NCI-H2107 treated with DMSO at 0.1 percent for 48 hours (cell line): ENCODE data around the gene POU3F1.

Experiments
- DNase-seq: peaks from one replicate; lab custom pipeline; 2025; ENCODE audit not compliant: unreplicated experiment; lab: John Stamatoyannopoulos, UW

POU3F1 gene

DNA sequence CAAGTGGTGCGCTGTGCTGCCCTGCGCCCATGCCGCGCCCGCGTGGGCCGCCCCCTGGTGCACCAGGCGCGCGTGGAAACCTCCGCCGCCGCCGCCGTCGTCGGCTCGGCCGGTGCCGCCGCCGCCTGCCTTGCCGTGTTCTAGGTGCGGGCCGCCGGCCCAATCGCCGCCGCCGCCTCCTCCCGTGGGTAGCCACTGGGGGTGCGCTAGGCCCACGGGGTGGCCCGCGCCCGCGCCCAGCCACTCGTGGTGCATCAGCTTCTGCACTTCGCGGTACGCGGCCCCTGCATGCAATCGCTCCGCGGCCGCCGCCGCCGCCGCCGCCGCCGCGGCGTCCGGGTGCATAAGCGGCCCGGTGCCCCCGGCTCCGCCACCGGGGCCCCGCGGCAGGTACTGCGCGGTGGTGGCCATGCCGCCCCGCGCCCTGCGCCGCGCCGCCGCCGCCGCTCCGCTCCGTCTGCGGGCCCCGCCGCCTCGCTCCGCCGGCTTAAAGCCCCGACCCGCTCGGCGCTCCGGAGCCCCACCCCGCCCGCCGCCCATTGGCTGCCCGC, at the start of gene POU3F1:
TSS of gene POU3F1 (minus strand) at position 461 of the 551 bp plus-strand sequence. CDS start at position 411, 50 bp downstream.
- DNase-seq, result no peak

DNA sequence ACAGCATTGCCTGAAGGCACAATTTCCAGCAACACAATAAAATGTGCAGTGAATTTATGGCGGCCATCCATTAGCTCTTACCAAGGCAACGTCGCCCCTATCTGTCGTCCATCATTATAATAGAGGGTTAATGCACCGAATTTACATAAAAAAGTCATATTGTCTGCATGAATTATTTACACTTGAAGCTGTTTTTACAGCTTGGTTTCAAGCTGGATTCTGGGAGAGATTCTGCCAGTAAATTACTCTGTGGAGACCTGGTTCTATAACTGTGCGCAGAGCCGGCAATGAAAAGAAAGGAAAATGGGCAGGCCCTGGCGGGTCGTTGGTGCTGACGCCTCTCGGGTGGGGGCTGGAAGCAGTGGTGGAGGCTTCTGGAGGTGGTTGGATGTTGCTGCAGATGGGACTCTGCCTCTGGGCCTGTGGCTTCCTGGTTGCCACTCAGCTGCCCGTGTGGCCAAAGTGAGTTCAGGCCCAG, 48.9 kb upstream of the POU3F1 start:
- no peak for DNase-seq

DNA sequence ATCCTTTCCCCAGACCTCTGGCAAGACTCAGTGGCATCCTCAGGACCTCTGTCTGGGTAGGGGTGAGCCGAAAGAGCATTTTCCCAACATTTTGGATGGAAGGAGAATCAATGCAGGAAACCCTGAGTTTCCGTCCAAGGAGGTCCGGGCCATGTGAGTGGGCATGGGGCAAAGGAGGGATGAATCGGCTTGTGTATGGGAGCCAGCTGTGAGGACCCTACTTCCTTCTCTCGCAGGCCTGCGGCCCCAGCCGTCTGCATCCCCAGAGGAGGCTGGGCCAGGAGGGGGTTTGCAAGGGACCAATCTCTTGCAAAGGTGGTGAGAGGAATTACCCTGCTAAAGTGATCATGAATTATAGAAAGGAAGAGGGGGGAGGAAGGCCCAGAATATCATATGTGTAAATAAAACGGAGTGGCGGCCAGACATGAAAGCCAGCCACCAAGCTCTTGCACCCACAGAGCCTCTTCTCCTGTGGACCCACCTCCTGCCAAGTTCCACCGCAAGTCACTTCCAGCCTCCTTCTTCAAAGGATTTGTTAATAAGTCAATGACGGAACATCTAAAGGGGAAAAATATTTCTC, 48.2 kb upstream of the POU3F1 start:
- no peak for DNase-seq

DNA sequence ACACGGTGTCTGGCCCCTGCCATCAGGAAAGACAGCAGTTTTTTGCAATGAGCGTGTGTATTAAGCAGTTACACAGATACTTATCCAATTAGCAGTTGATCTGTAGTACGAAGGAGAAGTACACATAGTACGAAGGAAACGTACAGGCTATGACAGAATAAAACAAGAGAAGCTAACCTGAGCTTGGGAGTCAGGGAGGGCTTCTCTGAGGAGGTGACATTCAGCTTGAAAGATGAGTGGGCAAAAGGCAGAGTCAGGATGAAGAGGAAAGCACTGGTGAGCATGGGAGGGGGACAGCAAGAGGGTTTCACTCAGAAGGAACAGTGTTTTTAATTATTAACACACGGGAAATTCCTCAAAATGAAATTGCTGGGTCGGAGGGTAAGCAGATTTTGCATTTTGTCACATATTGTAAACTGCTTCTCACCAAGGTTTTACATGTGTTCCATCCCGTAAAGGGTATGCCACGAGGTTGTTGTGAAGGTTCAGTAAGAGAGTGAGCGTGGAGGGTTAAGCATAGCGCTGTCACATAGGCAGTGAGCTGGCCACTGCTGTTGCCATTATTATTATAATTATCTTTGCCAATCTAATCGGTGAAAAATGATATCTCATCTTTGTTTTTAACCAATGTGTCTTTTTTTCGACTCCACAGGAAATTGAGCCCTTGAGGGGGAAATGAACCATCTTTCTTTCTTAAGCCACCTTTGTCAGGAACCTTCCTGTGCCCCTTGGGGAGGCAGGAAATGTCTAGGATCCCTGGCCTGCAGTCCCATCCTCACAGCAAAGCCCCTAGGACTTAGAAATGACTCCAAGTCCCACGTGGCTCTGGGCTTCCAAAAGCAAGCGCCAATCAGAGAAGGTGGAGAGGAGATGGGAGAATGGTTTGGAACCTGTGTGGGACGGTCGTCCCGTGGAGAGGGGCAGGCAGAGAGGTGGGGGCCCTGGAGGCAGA, 47.3 kb upstream of the POU3F1 start:
- no peak for DNase-seq

DNA sequence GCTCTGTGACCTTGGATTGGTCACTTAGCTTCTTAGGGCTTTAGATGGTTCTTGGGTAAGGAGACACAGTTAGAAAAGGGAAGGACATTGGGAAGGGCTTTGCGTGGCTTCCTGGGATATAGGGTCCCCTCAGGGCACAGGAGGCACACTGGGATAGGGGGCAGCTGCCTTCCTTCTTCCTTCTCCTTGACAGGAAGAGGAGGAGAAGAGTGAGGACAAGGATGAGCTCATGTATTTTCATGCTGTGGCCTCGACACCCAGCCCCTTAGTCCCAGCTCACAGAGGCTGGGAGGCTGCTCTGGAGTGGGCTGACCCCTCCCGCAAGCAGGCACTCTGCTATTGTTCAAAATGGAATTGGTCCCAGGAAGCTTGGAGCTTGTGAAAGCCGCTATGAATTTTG, 45.7 kb upstream of the POU3F1 start:
- no peak for DNase-seq

DNA sequence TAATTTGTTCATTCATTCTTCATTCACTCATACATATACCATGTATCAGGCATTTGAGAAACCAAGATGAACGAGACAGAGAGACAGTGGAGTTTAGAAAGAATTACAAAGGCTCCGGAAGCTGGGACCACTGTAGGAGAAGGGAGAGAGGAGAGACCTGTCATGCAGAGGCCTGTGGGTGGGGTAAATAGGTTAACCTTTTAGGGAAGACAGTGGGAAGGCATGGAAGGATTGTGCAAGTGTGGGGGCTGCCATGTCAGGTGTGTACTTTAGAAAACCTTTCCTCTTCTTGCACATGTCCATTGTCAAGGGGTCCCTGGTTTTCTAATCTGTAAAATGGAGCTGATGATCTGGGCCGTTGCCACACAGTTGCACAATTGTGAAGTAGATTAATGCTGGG, 44.2 kb upstream of the POU3F1 start:
- no peak for DNase-seq

DNA sequence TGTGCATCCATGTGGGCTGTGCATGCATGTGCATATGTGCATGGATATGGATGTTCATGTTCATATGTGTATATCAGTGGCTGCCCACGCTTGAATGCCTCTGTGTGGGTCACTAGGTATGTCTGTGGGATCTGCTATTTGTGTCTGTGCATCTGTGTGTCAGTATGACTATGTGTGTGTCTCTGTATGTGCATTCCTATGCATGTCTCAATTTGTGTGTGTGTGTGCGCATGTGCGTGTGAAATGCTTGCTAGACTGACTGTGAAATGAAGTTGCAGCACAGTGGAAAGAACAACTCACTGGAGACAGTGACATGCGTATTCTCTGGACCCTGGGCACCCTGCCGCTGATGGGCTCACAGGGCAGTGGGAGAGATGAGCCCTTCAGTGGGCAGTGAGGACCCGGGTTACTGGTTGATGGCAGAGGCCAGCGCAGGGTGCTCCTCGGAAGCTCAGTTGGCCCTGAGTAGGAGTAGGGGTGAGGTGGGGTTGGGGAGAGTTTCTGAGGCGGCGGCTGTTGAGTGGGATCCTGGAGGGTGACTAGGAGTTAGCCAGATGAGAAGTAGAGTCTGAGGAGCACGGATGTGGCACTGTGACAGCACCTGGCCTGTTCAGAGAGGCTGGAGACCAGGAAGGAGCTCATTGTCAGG, 43.2 kb upstream of the POU3F1 start:
- no peak for DNase-seq

DNA sequence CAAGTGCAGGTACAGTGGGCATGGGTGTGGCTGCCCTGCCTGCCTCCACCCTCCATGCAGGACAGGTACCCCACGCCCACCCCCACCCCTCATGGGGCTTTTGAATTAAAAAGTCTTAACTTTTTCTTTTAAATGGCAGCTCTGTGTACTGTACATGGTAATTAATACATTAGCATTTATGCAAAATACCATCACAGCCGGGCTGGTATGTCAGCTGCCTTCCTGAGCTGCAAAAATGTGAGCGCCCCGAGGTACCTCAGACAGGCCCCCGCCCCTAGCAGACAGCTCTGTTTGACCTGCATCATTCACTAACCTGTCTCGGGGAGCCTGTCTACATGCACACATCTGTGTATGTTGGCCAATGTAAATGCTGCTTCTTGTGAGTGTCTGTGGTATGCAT, 42.2 kb upstream of the POU3F1 start:
- DNase-seq, result no peak

DNA sequence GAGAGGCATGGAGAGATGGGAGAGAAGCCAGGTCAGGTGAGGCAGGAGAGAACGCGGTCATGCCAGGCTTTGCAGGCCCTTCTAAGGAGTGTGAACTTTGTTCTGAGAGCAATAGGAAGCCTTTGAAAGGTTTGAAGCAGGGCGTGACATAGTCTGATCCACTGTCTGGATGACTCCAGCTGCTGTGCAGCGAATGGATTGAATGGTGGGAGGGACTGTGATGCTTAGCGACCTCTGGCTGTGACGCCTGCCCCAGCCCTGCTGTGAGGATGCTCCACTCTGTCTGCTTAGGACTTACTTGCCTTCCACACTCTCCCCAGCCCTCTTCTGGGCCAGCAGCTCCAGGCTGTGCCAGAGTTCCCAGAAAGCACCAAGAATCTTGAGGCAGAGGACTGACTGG, 41.8 kb upstream of the POU3F1 start:
- no peak for DNase-seq

DNA sequence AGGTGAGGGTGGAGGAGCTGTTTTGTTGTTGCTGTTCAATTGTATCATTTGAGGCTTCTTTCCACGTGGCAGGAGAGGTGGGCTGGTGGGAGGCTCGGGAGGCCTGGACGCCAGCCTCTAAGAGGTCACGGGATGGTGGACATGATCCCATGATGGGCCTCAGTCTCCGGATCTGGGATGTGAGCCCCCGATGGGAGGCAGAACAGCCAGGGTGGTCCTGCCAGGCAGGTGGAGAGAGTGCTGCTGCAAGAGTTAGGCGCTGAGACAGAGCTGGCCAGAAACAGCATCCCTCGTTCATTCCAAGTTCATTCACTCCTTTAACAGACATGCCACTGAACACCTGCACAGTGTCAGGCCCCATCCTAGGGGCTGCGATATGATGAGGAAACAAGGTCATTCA, 41.1 kb upstream of the POU3F1 start:
- no peak for DNase-seq

DNA sequence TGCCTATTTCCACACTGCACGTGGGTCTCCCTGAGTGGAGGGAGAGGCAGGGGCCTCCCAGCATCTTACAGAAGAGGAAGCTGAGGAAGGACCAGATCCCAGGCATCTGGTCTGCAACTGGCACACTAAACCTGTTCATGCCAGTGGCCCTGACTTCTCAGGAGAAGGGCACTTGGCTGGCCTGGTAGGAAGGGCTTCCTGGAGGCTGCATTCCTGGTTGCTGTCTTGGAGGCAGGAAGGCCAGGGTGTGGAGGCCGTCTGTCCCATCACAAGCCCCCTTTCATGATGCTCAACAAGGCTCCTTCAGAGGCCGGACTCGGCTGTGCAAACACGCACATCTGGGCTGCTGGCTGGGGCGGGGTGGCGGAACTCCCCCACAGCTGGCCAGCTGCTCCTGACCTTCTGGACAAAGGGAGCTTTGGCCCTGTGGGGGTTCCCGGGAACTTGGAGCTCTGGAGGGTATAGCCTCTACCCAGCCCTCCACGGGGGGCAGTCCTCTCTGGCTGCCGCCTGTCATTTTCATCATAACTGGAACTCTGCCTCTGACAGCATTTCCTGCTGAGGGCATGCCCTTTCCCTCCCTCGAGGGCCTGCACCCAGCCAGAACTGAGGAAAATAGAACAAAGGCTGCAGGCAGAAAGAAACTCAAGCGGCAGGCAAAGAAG, 39.2 kb upstream of the POU3F1 start:
- no peak for DNase-seq

DNA sequence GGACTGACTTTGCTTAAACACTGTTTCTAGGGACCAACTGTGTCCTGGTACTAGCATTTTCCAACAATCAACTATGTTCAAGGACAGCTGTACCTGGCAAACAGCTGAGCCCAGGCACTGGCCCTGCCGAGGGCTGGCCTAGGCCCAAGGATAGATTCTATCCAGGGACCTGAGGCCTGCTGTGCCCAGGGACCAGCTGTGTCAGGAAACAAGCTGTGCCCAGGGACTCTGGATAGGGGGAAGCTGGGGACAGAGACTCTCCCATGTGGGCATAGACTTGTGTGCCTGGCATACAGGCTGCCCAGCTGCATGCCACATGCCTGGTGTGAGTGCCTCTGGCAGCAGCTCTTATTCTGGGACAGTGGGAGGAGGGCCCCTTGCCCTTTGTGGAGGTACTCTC, 38.1 kb upstream of the POU3F1 start:
- DNase-seq, result no peak

DNA sequence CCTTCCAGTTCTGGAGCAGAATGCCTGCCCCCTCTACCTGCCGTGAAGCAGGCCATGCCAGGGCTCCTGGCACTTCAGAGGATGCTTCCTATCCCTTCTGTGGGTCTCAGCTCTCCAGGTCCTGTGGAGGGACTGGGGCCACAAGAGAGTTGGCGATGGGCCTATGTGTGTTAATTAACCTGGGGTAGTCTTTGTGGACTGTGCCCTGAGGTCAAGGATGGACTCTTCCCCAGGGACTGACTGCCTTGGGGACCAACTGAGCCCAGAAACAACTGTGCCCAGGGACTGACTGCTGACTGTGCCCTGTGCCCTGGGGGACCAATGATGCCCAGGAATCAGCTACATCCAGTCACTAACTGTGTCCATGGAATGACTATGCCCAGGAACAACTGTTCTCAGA, 37.5 kb upstream of the POU3F1 start:
- DNase-seq, result no peak

DNA sequence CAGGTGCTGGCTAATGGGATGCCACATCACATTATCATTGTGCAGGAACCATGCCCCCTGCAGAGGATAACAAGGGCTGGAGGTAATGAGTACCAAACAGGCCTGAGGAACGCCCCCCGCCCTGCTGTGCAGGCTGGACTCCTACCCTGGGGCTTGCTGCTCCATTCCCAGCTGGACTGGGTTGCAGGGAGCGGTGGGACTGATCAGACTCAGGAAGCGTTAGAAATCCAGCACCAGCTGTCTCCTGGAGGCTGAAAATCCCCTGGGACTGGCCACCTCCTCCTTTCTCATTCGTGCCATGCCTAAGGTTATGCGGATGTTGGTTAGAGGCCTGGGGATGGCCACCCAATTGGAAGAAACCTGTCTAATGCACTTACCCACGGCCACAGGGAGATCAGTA, 36.9 kb upstream of the POU3F1 start:
- no peak for DNase-seq

DNA sequence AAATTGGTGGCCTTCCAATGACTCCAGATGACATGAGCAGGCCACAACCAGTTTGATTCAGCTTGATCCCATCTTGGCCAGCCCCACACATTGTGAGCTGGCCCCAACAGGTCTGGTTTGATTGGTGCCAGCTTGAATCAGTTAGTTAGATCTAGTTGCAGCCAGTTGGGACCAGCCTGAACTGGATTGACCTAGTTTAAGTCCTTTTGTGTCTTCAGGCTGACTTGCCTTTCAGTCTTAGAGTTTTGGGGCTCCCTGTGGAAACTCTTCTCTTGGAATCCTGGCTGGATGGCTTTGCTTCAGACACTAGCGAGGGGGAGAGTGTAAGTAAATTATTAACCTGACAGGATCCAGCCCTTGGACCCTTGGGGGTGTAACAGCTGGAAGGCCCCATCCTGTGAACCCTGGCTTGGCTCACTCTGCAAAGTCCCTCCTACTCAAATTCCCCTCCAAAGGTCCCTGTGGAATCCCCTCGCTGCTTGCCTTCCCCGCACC, 36.2 kb upstream of the POU3F1 start:
- DNase-seq, result peak; percentile 6

DNA sequence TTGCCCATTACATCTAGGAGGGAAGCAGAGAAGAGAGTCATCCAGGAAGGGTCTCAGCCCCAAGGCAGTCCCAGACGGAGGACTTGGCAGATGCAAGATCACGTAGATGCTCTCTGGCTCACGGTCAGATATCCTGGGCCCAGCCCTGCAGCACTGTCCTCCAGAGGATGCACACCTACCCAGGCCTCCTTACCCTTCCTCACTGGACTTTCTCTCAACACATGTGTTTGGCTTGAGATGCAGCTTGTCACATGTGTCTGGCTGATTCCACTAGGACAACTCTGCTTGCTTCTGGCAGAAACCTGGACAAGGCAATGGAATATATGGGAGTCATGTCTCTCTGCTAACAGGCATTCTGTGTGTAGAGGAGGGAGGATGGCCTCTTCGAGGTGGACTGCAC, 32.4 kb upstream of the POU3F1 start:
- no peak for DNase-seq

DNA sequence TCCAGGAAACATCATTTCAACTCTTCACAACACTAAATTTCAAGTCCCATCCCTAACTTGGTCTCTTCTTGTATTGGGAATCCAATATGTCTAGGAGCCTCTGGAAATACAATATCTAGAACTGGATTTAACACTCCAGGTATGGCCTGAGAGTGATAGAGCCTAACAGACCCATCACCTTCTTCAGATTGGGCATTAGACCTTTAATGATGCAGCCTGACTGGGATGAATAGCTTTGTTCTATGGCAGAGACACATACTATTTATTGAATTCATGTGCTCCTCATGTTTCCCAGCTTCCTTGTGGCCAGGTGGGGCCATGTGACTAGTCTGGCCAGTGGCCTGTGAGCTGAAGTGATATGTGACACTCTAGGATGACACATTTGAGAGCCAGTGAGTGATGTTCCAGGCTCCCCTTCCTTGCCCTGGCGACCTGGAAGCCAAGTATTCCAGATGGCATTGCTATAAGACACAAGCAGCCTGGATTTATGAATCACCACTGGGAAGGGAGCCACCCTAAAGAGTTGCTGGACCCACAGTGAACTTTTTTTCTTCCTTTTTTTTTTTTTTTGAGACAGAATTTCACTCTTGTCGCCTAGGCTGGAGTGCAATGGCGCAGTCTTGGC, 31.0 kb upstream of the POU3F1 start:
- DNase-seq, result no peak

DNA sequence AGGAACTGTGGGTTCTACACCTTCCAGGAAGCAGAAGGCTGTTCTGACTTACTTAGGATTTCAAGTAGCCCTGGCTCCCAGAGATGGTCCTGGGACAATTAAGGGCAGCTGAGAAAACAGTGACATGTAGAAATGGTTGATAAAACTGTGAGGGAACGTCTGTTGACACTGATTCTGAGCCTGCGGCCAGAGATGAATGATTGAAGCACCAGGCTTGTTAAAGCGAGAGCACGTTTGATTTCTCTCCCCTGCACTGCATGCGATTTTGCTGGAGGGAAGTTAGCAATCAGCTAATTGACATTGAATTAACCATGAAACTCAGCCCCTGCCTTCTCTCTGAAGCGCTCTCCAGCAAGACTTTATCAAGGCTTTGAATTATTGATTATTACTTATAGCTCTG, 29.9 kb upstream of the POU3F1 start:
- DNase-seq, result no peak

DNA sequence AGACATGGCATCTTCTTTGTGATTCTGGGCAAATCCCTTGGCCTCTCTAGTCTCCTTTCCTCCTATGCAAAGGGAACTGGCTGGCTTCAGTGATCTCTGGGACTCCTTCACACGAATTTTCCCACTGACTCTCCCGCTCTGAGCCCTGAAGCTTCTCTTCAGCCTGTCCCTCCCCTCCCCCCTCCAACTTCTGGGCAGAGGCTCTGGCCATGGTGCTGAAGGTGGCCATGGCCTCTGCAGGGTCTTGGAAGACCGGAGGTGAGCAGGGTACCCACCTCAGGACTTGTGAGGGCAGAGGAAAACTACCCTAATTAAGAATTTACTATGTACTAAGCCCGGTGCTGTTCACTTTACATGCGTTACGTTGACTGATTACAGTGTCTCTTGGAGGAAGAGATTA, 29.4 kb upstream of the POU3F1 start:
- DNase-seq, result no peak

DNA sequence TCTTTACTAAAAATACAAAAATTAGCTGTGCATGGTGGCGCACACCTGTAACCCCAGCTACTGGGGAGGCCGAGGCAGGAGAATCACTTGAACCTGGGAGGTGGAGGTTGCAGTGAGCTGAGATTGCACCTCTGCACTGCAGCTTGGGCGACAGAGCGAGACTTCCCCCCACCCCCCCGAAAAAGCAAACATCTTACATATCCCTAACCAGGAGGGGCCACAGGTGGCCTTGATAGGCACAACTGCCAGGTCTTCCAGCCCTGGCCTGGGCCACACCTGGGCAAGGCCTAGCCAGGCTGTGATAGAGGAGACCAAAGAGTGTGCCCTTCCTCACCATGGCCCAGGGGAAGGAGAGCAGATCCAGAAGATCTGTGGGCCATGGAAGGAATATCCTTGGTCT, 28.6 kb upstream of the POU3F1 start:
- DNase-seq, result no peak

DNA sequence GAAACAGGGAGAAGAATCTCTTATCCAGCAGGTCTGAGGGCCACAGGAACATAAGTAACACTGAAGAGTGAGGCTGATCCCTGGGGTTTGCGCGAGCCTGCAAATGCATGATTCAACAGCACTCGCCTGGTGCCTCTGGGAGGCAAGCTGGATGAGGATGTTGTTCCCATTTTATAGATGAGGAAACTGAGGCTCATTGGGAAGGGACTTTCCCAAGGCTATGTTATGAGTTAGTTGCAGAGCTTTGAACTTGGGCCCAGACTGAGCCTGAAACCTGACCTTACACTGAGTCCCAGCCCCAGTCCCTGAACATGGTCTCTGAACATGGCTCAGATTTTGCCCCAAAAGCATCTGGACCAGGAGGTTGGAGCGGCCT, 27.7 kb upstream of the POU3F1 start:
- DNase-seq, result no peak
